SK-N-SH treated with all-trans-retinoic acid at 6 μM for 48 hours (cell line): ENCODE results near the gene VPS37C.
"Not testable (repeated sequence)": the region's sequence is repeated elsewhere in the genome, so short reads cannot be mapped to it uniquely, and the experiment has no call there.

Experiments used
- ATAC-seq: fragments of 200-7000 bp; cut with Tn5 transposase; 3 replicates; pipeline ENCODE4 v1.9.1; 2020; ENCODE audit warnings: mild to moderate bottlenecking, moderate library complexity
- ARNTL ChIP-seq: fragments of 450-650 bp; formaldehyde crosslinking; IDR thresholded peaks from 2 replicates; pipeline ENCODE4 v1.5.0; 2020; ENCODE audit warnings: low read depth, mild to moderate bottlenecking, moderate library complexity, borderline replicate concordance
- BACH2 ChIP-seq: fragments of 250-450 bp; sonication (Bioruptor Pico); IDR thresholded peaks from 2 replicates; pipeline ENCODE4 v1.9.0; 2021; ENCODE audit warnings: mild to moderate bottlenecking, borderline replicate concordance
- CSDC2 ChIP-seq: fragments of 250-450 bp; sonication (Bioruptor Pico); IDR thresholded peaks from 2 replicates; pipeline ENCODE4 v1.5.0; 2020; ENCODE audit warnings: mild to moderate bottlenecking, moderate library complexity
- CSRNP3 ChIP-seq: fragments of 250-450 bp; sonication (Bioruptor Pico); IDR thresholded peaks from 2 replicates; pipeline ENCODE4 v1.5.1; 2021; ENCODE audit warnings: mild to moderate bottlenecking, moderate library complexity
- ESRRG ChIP-seq: fragments of 250-450 bp; sonication (Bioruptor Pico); IDR thresholded peaks from 2 replicates; pipeline ENCODE4 v1.6.1; 2021; ENCODE audit warnings: mild to moderate bottlenecking
- GLIS3 ChIP-seq: fragments of 250-450 bp; sonication (Bioruptor Pico); IDR thresholded peaks from 2 replicates; pipeline ENCODE4 v1.5.0; 2020; ENCODE audit warnings: mild to moderate bottlenecking, moderate library complexity
- ISL1 ChIP-seq: fragments of 250-450 bp; sonication (Bioruptor Pico); IDR thresholded peaks from 2 replicates; pipeline ENCODE4 v2.1.2; 2022; ENCODE audit warnings: mild to moderate bottlenecking, moderate library complexity
- RARB ChIP-seq: fragments of 250-450 bp; sonication (Bioruptor Pico); IDR thresholded peaks from 2 replicates; pipeline ENCODE4 v1.8.0; 2021; ENCODE audit warnings: mild to moderate bottlenecking, moderate library complexity
- SNAI2 ChIP-seq: fragments of 250-450 bp; sonication (Bioruptor Pico); IDR thresholded peaks from 2 replicates; pipeline ENCODE4 v1.5.0; 2020; ENCODE audit warnings: mild to moderate bottlenecking, moderate library complexity
- TCF4 ChIP-seq: fragments of 250-450 bp; sonication (Bioruptor Pico); IDR thresholded peaks from 2 replicates; pipeline ENCODE4 v1.8.0; 2021; ENCODE audit warnings: mild to moderate bottlenecking, moderate library complexity, borderline replicate concordance
- TOX ChIP-seq: fragments of 250-450 bp; sonication (Bioruptor Pico); IDR thresholded peaks from 2 replicates; pipeline ENCODE4 v1.8.0; 2021; ENCODE audit warnings: mild to moderate bottlenecking, moderate library complexity, borderline replicate concordance
- ZC3H10 ChIP-seq: fragments of 250-450 bp; sonication (Bioruptor Pico); IDR thresholded peaks from 2 replicates; pipeline ENCODE4 v1.5.1; 2021; ENCODE audit warnings: mild to moderate bottlenecking, moderate library complexity
- ZFP30 ChIP-seq: fragments of 450-650 bp; formaldehyde crosslinking; IDR thresholded peaks from 2 replicates; pipeline ENCODE4 v1.5.0; 2022; ENCODE audit warnings: mild to moderate bottlenecking, moderate library complexity
- ZNF8 ChIP-seq: fragments of 450-650 bp; formaldehyde crosslinking; IDR thresholded peaks from 2 replicates; pipeline ENCODE4 v1.5.0; 2020; ENCODE audit warnings: mild to moderate bottlenecking, moderate library complexity
- TF ChIP-seq, protein P1 (sequence below): fragments of 250-450 bp; sonication (Bioruptor Pico); IDR thresholded peaks from 2 replicates; pipeline ENCODE4 v1.8.0; 2020; ENCODE audit warnings: mild to moderate bottlenecking, moderate library complexity, borderline replicate concordance
- TF ChIP-seq, protein P2 (sequence below): fragments of 250-450 bp; sonication (Bioruptor Pico); IDR thresholded peaks from 2 replicates; pipeline ENCODE4 v1.5.1; 2020; ENCODE audit warnings: low read depth, mild to moderate bottlenecking, moderate library complexity
- TF ChIP-seq, protein P3 (sequence below): fragments of 250-450 bp; sonication (Bioruptor Pico); IDR thresholded peaks from 2 replicates; pipeline ENCODE4 v1.5.0; 2020; ENCODE audit warnings: mild to moderate bottlenecking, moderate library complexity
- TF ChIP-seq, protein P4 (sequence below): fragments of 250-450 bp; sonication (Bioruptor Pico); IDR thresholded peaks from 2 replicates; pipeline ENCODE4 v1.8.0; 2021; ENCODE audit warnings: low read depth, mild to moderate bottlenecking, moderate library complexity, borderline replicate concordance

VPS37C gene

GRCh38 chr11:61098778-61099177 is 62.4 kb downstream of the VPS37C start (continued):
- TF ChIP-seq CSRNP3 (CRISPR knock-in tag), result no peak

- not testable (repeated sequence) for ATAC-seq
These were observed 63.0 kb downstream of the VPS37C start for GRCh38 chr11:61098261-61098660.

DNA sequence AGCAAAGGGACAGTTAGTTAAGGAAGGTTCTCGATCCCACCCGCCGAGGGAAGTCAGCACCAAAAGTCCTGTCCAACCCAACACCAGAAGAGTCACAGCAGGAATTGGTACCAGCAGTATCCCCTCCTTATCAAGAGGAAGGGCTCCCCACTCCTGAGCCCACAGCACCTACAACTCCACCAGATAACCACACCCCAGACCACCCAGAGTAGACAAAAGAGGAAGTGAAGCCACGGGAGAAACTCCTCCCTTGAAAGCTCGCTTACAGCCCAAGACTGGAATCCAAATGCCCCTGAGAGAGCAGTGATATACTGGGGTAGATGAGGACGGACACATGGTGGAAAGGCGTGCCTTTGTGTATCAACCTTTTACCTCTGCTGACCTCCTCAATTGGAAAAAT is 66.2 kb downstream of the VPS37C start:
- ATAC-seq, result no peak

GRCh38 chr11:61094167-61094566 is 67.1 kb downstream of the VPS37C start:
- not testable (repeated sequence) for ATAC-seq

More for the DNA sequence above, 66.2 kb downstream of the VPS37C start:
- TF ChIP-seq ESRRG (CRISPR knock-in tag), result no peak
- TF ChIP-seq, protein P1, sequence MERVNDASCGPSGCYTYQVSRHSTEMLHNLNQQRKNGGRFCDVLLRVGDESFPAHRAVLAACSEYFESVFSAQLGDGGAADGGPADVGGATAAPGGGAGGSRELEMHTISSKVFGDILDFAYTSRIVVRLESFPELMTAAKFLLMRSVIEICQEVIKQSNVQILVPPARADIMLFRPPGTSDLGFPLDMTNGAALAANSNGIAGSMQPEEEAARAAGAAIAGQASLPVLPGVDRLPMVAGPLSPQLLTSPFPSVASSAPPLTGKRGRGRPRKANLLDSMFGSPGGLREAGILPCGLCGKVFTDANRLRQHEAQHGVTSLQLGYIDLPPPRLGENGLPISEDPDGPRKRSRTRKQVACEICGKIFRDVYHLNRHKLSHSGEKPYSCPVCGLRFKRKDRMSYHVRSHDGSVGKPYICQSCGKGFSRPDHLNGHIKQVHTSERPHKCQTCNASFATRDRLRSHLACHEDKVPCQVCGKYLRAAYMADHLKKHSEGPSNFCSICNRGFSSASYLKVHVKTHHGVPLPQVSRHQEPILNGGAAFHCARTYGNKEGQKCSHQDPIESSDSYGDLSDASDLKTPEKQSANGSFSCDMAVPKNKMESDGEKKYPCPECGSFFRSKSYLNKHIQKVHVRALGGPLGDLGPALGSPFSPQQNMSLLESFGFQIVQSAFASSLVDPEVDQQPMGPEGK (CRISPR knock-in tag), result no peak
- TF ChIP-seq TOX (CRISPR knock-in tag), result no peak
- no peak for TF ChIP-seq ZNF8
- TF ChIP-seq GLIS3, result no peak
- TF ChIP-seq, protein P2, sequence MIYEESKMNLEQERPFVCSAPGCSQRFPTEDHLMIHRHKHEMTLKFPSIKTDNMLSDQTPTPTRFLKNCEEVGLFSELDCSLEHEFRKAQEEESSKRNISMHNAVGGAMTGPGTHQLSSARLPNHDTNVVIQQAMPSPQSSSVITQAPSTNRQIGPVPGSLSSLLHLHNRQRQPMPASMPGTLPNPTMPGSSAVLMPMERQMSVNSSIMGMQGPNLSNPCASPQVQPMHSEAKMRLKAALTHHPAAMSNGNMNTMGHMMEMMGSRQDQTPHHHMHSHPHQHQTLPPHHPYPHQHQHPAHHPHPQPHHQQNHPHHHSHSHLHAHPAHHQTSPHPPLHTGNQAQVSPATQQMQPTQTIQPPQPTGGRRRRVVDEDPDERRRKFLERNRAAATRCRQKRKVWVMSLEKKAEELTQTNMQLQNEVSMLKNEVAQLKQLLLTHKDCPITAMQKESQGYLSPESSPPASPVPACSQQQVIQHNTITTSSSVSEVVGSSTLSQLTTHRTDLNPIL (CRISPR knock-in tag), result no peak
- TF ChIP-seq, protein P3, sequence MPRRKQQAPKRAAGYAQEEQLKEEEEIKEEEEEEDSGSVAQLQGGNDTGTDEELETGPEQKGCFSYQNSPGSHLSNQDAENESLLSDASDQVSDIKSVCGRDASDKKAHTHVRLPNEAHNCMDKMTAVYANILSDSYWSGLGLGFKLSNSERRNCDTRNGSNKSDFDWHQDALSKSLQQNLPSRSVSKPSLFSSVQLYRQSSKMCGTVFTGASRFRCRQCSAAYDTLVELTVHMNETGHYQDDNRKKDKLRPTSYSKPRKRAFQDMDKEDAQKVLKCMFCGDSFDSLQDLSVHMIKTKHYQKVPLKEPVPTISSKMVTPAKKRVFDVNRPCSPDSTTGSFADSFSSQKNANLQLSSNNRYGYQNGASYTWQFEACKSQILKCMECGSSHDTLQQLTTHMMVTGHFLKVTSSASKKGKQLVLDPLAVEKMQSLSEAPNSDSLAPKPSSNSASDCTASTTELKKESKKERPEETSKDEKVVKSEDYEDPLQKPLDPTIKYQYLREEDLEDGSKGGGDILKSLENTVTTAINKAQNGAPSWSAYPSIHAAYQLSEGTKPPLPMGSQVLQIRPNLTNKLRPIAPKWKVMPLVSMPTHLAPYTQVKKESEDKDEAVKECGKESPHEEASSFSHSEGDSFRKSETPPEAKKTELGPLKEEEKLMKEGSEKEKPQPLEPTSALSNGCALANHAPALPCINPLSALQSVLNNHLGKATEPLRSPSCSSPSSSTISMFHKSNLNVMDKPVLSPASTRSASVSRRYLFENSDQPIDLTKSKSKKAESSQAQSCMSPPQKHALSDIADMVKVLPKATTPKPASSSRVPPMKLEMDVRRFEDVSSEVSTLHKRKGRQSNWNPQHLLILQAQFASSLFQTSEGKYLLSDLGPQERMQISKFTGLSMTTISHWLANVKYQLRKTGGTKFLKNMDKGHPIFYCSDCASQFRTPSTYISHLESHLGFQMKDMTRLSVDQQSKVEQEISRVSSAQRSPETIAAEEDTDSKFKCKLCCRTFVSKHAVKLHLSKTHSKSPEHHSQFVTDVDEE (CRISPR knock-in tag), result no peak
- TF ChIP-seq, protein P4, sequence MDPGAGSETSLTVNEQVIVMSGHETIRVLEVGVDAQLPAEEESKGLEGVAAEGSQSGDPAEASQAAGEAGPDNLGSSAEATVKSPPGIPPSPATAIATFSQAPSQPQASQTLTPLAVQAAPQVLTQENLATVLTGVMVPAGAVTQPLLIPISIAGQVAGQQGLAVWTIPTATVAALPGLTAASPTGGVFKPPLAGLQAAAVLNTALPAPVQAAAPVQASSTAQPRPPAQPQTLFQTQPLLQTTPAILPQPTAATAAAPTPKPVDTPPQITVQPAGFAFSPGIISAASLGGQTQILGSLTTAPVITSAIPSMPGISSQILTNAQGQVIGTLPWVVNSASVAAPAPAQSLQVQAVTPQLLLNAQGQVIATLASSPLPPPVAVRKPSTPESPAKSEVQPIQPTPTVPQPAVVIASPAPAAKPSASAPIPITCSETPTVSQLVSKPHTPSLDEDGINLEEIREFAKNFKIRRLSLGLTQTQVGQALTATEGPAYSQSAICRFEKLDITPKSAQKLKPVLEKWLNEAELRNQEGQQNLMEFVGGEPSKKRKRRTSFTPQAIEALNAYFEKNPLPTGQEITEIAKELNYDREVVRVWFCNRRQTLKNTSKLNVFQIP (CRISPR knock-in tag), result no peak
- no peak for TF ChIP-seq ZFP30
- no peak for TF ChIP-seq BACH2 (CRISPR knock-in tag)
- TF ChIP-seq ISL1 (CRISPR knock-in tag), result no peak
- TF ChIP-seq CSDC2 (CRISPR knock-in tag), result no peak

- ATAC-seq, result no peak
- TF ChIP-seq SNAI2 (CRISPR knock-in tag) (no peak), ARNTL (CRISPR knock-in tag) (no peak), ZC3H10 (no peak), RARB (CRISPR knock-in tag) (no peak), ESRRG (CRISPR knock-in tag) (no peak), ZFP30 (no peak), BACH2 (CRISPR knock-in tag) (no peak), ZNF8 (no peak), TCF4 (no peak)
- TF ChIP-seq, protein P4 (CRISPR knock-in tag), result no peak
- TF ChIP-seq, protein P2 (CRISPR knock-in tag), result no peak
These were observed 68.1 kb downstream of the VPS37C start for GRCh38 chr11:61092908-61093763.
